Inflammatory macrophage treated with lipopolysaccharide for 4 hours (primary cell): ENCODE measurements around the gene KLF6.

Source experiments
- DNase-seq: peaks from one replicate; pipeline ENCODE4 v3.0.0-alpha.2; 2020

Gene KLF6

GRCh38 chr10:3786295-3787015, 1.4 kb upstream of the KLF6 start:
- DNase-seq = peak; percentile 33

GRCh38 chr10:3785851-3786271, 852 bp upstream of the KLF6 start:
- DNase-seq = peak; percentile 44

GRCh38 chr10:3785251-3785850, 342 bp upstream of the KLF6 start:
- DNase-seq = peak; percentile 99

- DNase-seq = peak; percentile 80
These were observed 1.2 kb downstream of the KLF6 start for GRCh38 chr10:3783682-3784432.

GRCh38 chr10:3783316-3783681, 1.7 kb downstream of the KLF6 start:
- peak; percentile 78 for DNase-seq

- DNase-seq = peak; percentile 90
These were observed 2.3 kb downstream of the KLF6 start for GRCh38 chr10:3782451-3783315.

GRCh38 chr10:3782146-3782450, 2.9 kb downstream of the KLF6 start:
- peak; percentile 61 for DNase-seq

GRCh38 chr10:3781468-3782145, 3.4 kb downstream of the KLF6 start:
- DNase-seq = peak; percentile 74

GRCh38 chr10:3780771-3781467, 4.1 kb downstream of the KLF6 start:
- DNase-seq = peak; percentile 38

GRCh38 chr10:3780021-3780770, 4.8 kb downstream of the KLF6 start:
- DNase-seq = peak; percentile 64

- no peak for DNase-seq
These were observed 5.8 kb downstream of the KLF6 start for GRCh38 chr10:3779158-3779741.

- DNase-seq = peak; percentile 19
These were observed 6.3 kb downstream of the KLF6 start for GRCh38 chr10:3778692-3779157.

GRCh38 chr10:3777981-3778691, 6.9 kb downstream of the KLF6 start:
- DNase-seq = peak; percentile 24

GRCh38 chr10:3776796-3777571, 8.0 kb downstream of the KLF6 start:
- DNase-seq = peak; percentile 84

- DNase-seq = peak; percentile 54
These were observed 9.1 kb downstream of the KLF6 start for GRCh38 chr10:3775696-3776551.

GRCh38 chr10:3774814-3775695, 10.0 kb downstream of the KLF6 start:
- peak; percentile 81 for DNase-seq
